Caco-2 (cell line): ENCODE measurements around the gene FANCD2. TPM values are rescaled to one million over a fixed set of nuclear protein-coding genes. Genes with fewer than 3 reads are reported as not detected.
A peak's percentile ranks its signal among the peaks of the same experiment; 100 is the strongest.

Experiments used
- BruUV-seq: library from RNA; stranded (reverse); fragments of 400-500 nt; replicated peaks from 2 replicates; lab custom pipeline; 2021; lab: Mats Ljungman, UMichigan
- CTCF ChIA-PET: fragments of 300-600 bp; sonication (Branson Sonifier 250); formaldehyde crosslinking; loops from one replicate; lab custom pipeline; 2022; ENCODE audit warnings: antibody characterized with exemption; lab: Charles Lee
- POLR2A ChIA-PET: fragments of 300-600 bp; sonication (Branson Sonifier 250); formaldehyde crosslinking; loops from one replicate; lab custom pipeline; 2022; ENCODE audit warnings: antibody characterized with exemption; lab: Charles Lee
- DNase-seq, 2 experiments: peaks; one replicate each; pipeline versions ENCODE4 v3.0.0 to v3.0.0-alpha.2; 2020 to 2022
- H3K27me3 ChIP-seq: replicated peaks from 2 replicates; pipeline ENCODE4 v1.6.0; 2011; ENCODE audit warnings: low read length; ENCODE audit not compliant: control insufficient read depth, insufficient read depth
- H3K36me3 ChIP-seq: 2 replicates; pipeline ENCODE4 v1.5.1; 2011; ENCODE audit warnings: low read length; ENCODE audit not compliant: control insufficient read depth, insufficient read depth
- H3K4me1 ChIP-seq: fragments of 250-450 bp; sonication (Bioruptor Pico); 2 replicates; pipeline ENCODE4 v1.5.1; 2020; ENCODE audit warnings: mild to moderate bottlenecking
- H3K4me3 ChIP-seq: 2 replicates; pipeline ENCODE4 v1.5.1; 2011; ENCODE audit warnings: low read depth, mild to moderate bottlenecking, control low read depth, low read length
- H3K9me3 ChIP-seq: fragments of 250-450 bp; sonication (Bioruptor Pico); 2 replicates; pipeline ENCODE4 v1.5.1; 2020; ENCODE audit warnings: mild to moderate bottlenecking, moderate library complexity
- H3K27ac Mint-ChIP-seq: one replicate; pipeline ENCODE4 v1.8.0; 2022; ENCODE audit warnings: mixed read lengths; ENCODE audit not compliant: unreplicated experiment
- H3K27me3 Mint-ChIP-seq: one replicate; pipeline ENCODE4 v1.8.0; 2022; ENCODE audit warnings: mixed read lengths; ENCODE audit not compliant: insufficient read depth, unreplicated experiment
- H3K36me3 Mint-ChIP-seq: one replicate; pipeline ENCODE4 v1.8.0; 2022; ENCODE audit warnings: mild to moderate bottlenecking, mixed read lengths; ENCODE audit not compliant: insufficient read depth, unreplicated experiment
- H3K4me1 Mint-ChIP-seq: one replicate; pipeline ENCODE4 v1.8.0; 2022; ENCODE audit warnings: low read depth, mixed read lengths; ENCODE audit not compliant: unreplicated experiment
- H3K4me3 Mint-ChIP-seq: one replicate; pipeline ENCODE4 v1.8.0; 2022; ENCODE audit warnings: mild to moderate bottlenecking, moderate library complexity, mixed read lengths; ENCODE audit not compliant: unreplicated experiment
- H3K9me3 Mint-ChIP-seq: one replicate; pipeline ENCODE4 v1.8.0; 2022; ENCODE audit warnings: mixed read lengths; ENCODE audit not compliant: unreplicated experiment
- intact Hi-C: fragments of 100-400 bp; cut with micrococcal nuclease; formaldehyde crosslinking; loops from one replicate; pipeline ENCODE4 v1.10.0; 2022; ENCODE audit not compliant: unreplicated experiment
- total RNA-seq: library from RNA; stranded (reverse); gene quantifications from 2 replicates; pipeline ENCODE4 v1.2.3, GENCODE V29; 2022
- TF ChIP-seq, protein P1 (sequence below), 2 experiments: fragments of 200-600 bp in 1 of 2; IDR thresholded peaks; 1 replicate in 1 of 2; 2 replicates in 1 of 2; pipeline versions ENCODE4 v1.5.1 to v1.8.0; 2011 to 2022; ENCODE audit warnings: antibody characterized with exemption in 1 of 2, control low read depth in 1 of 2, inconsistent platforms in 1 of 2, low read depth in 1 of 2, low read length in 1 of 2, mild to moderate bottlenecking in 1 of 2, moderate library complexity in 1 of 2; ENCODE audit not compliant: insufficient read depth in 1 of 2, severe bottlenecking in 1 of 2, unreplicated experiment in 1 of 2

Gene FANCD2
- total RNA-seq, 1 experiment from 2014 or later, result 35.6 TPM

DNA sequence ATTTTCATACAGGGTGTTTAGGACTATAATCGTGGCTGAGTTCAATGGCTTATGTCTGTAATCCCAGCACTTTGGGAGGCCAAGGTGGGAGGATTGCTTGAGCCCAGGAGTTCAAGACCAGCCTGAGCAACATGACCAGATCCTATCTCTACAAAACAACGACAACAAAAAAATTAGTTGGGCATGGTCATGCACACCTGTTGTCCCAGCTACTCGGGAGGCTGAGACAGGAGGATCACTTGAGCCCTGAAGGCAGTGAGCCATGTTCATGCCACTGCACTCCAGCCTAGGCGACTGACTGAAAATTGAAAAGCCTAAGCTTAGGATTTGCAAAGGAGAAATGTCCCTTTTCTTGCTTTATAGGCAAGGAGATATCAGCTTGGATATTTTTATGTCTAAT is 90.7 kb downstream of the FANCD2 start:
- H3K4me1 Mint-ChIP-seq, result no peaks in the 10 kb centered on the region
- no peak for DNase-seq
- no peaks in the 10 kb centered on the region for H3K9me3 Mint-ChIP-seq
- H3K27me3 Mint-ChIP-seq, result no peaks in the 10 kb centered on the region
- ChIA-PET CTCF (no interaction called here), POLR2A (interaction anchor here (0.8 kb wide), 1 partner anchor 12 kb away, joined by 6 read pairs; no protein-coding TSS in a partner anchor)
- no peaks in the 10 kb centered on the region for H3K4me1 ChIP-seq
- intact Hi-C loops, result no loop called here
- H3K4me3 ChIP-seq, result no peak overlapping the region; the same call in 1 of the 2 replicates
- no peaks in the 10 kb centered on the region for H3K27me3 ChIP-seq
- no TSS peak for BruUV-seq
- no peaks in the 10 kb centered on the region for H3K36me3 ChIP-seq
- H3K27ac Mint-ChIP-seq, result no peak overlapping the region
- peak overlapping the region; percentile 99 for H3K4me3 Mint-ChIP-seq
- TF ChIP-seq, protein P1, sequence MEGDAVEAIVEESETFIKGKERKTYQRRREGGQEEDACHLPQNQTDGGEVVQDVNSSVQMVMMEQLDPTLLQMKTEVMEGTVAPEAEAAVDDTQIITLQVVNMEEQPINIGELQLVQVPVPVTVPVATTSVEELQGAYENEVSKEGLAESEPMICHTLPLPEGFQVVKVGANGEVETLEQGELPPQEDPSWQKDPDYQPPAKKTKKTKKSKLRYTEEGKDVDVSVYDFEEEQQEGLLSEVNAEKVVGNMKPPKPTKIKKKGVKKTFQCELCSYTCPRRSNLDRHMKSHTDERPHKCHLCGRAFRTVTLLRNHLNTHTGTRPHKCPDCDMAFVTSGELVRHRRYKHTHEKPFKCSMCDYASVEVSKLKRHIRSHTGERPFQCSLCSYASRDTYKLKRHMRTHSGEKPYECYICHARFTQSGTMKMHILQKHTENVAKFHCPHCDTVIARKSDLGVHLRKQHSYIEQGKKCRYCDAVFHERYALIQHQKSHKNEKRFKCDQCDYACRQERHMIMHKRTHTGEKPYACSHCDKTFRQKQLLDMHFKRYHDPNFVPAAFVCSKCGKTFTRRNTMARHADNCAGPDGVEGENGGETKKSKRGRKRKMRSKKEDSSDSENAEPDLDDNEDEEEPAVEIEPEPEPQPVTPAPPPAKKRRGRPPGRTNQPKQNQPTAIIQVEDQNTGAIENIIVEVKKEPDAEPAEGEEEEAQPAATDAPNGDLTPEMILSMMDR (IDR thresholded peaks at IDR 0.05; ENCODE audit: insufficient read depth in 1 of 2, low read depth in 1 of 2, low read length in 1 of 2, severe bottlenecking in 1 of 2, unreplicated experiment in 1 of 2), result no peak
- H3K9me3 ChIP-seq, result no peaks in the 10 kb centered on the region
- peaks cover 28% of the 10 kb centered on the region for H3K36me3 Mint-ChIP-seq

DNA sequence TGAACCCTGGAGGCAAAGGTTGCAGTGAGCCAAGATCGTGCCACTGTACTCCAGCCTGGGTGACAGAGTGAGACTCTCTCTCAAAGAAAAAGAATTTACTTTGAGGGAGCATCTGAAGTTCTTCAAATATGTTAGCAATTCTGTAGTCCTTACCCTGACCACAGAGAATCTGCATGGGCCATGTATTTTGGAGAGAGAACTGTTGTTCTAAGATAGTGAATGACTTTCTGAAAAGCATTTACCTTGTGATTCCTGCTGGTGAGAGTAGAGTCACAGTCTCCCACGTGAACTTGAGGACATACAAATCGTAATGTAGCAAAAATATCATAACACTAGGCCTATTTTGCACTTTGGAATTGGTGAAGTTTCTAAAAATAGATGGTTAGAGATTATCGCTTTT is 93.1 kb downstream of the FANCD2 start:
- no peak overlapping the region for H3K4me3 Mint-ChIP-seq
- intact Hi-C loops, result no loop called here

DNA sequence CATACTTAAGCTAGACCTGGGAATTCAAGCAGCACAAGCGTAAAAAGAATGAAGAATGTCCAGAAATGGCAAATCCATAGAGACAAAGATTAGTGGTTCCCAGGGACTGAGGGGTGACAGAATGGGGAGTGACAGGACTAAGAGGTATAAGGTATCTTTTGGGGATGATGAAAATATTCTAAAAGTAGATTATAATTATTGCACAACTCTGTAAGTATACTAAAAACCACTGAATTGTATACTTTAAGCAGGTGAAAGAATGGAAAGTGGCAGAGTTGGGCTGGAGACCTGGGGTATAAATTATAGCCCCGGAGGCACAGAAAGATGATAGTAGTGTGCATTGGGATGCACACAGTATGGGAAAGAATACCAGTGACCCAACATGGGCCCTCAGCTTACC is 94.8 kb downstream of the FANCD2 start:
- Histone ChIP-seq H3K9me3 (no peaks in the 10 kb centered on the region), H3K4me3 (no peak overlapping the region), H3K4me1 (no peaks in the 10 kb centered on the region), H3K27me3 (no peaks in the 10 kb centered on the region), H3K36me3 (no peaks in the 10 kb centered on the region)
- intact Hi-C loops, result no loop called here
- Mint-ChIP-seq H3K27me3 (no peaks in the 10 kb centered on the region), H3K36me3 (peaks cover 48% of the 10 kb centered on the region), H3K4me3 (no peak overlapping the region), H3K27ac (no peak overlapping the region), H3K9me3 (no peaks in the 10 kb centered on the region), H3K4me1 (no peaks in the 10 kb centered on the region)
- TF ChIP-seq, protein P1 (IDR thresholded peaks at IDR 0.05; ENCODE audit: insufficient read depth in 1 of 2, low read depth in 1 of 2, low read length in 1 of 2, severe bottlenecking in 1 of 2, unreplicated experiment in 1 of 2), result no peak
- ChIA-PET CTCF (no interaction called here), POLR2A (no interaction called here)
- BruUV-seq, result no TSS peak
- no peak for DNase-seq

More for the DNA sequence above, 93.1 kb downstream of the FANCD2 start:
- Histone ChIP-seq H3K36me3 (no peaks in the 10 kb centered on the region), H3K27me3 (no peaks in the 10 kb centered on the region), H3K9me3 (no peaks in the 10 kb centered on the region), H3K4me3 (no peak overlapping the region), H3K4me1 (no peaks in the 10 kb centered on the region)
- ChIA-PET POLR2A (no interaction called here), CTCF (no interaction called here)
- H3K36me3 Mint-ChIP-seq, result peaks cover 45% of the 10 kb centered on the region
- H3K9me3 Mint-ChIP-seq, result no peaks in the 10 kb centered on the region
- no peak overlapping the region for H3K27ac Mint-ChIP-seq
- DNase-seq, result no peak
- H3K27me3 Mint-ChIP-seq, result no peaks in the 10 kb centered on the region
- BruUV-seq, result no TSS peak
- no peaks in the 10 kb centered on the region for H3K4me1 Mint-ChIP-seq
- TF ChIP-seq, protein P1 (IDR thresholded peaks at IDR 0.05; ENCODE audit: insufficient read depth in 1 of 2, low read depth in 1 of 2, low read length in 1 of 2, severe bottlenecking in 1 of 2, unreplicated experiment in 1 of 2), result no peak
